Measurements from ENCODE around the gene BRINP2.

BRINP2 gene

DNA sequence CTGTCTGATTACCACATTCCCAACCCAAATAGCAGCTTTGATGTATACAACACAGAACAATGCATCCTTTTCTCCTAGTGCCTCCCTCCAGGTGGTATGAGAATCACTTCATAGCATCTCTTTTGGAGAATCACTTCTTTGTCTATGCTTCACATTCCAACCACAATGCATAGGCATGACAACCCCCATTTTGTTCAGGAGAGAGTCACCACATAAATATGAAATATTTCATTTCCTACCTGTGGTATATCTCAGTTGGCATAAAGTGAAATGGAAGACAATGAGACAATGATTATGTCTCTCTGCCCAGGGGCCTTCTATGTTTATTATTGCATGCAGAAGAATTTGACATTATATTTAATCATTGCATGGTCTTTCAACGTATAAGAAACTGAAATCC lies 112.2 kb downstream of the BRINP2 start:
- H3K36me3 ChIP-seq: no peaks in the 10 kb centered on the region
- H3K27me3 ChIP-seq: no peaks in the 10 kb centered on the region
- no peak overlapping the region for H3K27ac ChIP-seq
- no peaks in the 10 kb centered on the region for H3K4me1 ChIP-seq (ENCODE audit: control insufficient read depth in 1 of 2, insufficient read depth in 1 of 2, low read depth in 1 of 2, low read length in 1 of 2)
- H3K4me3 ChIP-seq (ENCODE audit: low read depth in 1 of 2, low read length in 1 of 2): no peak overlapping the region
- TF ChIP-seq, protein P1, sequence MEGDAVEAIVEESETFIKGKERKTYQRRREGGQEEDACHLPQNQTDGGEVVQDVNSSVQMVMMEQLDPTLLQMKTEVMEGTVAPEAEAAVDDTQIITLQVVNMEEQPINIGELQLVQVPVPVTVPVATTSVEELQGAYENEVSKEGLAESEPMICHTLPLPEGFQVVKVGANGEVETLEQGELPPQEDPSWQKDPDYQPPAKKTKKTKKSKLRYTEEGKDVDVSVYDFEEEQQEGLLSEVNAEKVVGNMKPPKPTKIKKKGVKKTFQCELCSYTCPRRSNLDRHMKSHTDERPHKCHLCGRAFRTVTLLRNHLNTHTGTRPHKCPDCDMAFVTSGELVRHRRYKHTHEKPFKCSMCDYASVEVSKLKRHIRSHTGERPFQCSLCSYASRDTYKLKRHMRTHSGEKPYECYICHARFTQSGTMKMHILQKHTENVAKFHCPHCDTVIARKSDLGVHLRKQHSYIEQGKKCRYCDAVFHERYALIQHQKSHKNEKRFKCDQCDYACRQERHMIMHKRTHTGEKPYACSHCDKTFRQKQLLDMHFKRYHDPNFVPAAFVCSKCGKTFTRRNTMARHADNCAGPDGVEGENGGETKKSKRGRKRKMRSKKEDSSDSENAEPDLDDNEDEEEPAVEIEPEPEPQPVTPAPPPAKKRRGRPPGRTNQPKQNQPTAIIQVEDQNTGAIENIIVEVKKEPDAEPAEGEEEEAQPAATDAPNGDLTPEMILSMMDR (IDR thresholded peaks at IDR 0.05): no peak
- H3K9me3 ChIP-seq: no peaks in the 10 kb centered on the region

GRCh38 chr1:177283380-177283779 lies 112.6 kb downstream of the BRINP2 start:
- Histone ChIP-seq H3K27ac (no peak overlapping the region), H3K27me3 (no peaks in the 10 kb centered on the region), H3K36me3 (no peaks in the 10 kb centered on the region), H3K9me3 (no peaks in the 10 kb centered on the region), H3K4me1 (ENCODE audit: control insufficient read depth in 1 of 2, insufficient read depth in 1 of 2, low read depth in 1 of 2, low read length in 1 of 2) (no peaks in the 10 kb centered on the region), H3K4me3 (ENCODE audit: low read depth in 1 of 2, low read length in 1 of 2) (no peak overlapping the region)
- TF ChIP-seq, protein P1 (IDR thresholded peaks at IDR 0.05): no peak

DNA sequence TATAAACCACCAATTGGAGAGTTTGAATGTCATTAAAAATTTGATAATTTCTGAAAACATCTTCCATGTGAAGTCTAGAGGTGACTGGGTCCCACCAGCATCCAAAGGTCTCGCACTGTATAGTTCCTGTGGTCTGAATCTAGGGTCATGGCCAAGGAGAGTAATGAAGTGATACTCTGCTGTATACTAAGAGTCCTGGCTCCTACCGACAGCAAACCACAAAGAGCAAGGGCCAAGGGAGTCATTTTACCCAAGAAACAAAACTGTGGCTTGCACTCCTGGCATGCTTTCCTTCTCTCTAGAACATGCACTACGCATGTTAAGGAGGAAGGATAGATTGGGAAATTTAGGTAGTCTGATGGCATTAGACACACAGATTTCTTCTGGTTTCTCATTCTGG lies 115.6 kb downstream of the BRINP2 start:
- no peaks in the 10 kb centered on the region for H3K9me3 ChIP-seq
- no peaks in the 10 kb centered on the region for H3K4me1 ChIP-seq (ENCODE audit: control insufficient read depth in 1 of 2, insufficient read depth in 1 of 2, low read depth in 1 of 2, low read length in 1 of 2)
- TF ChIP-seq, protein P1 (IDR thresholded peaks at IDR 0.05): no peak
- no peaks in the 10 kb centered on the region for H3K36me3 ChIP-seq
- H3K27me3 ChIP-seq: no peaks in the 10 kb centered on the region
- H3K4me3 ChIP-seq (ENCODE audit: low read depth in 1 of 2, low read length in 1 of 2): no peak overlapping the region
- H3K27ac ChIP-seq: no peak overlapping the region

- Histone ChIP-seq H3K4me1 (ENCODE audit: control insufficient read depth in 1 of 2, insufficient read depth in 1 of 2, low read depth in 1 of 2, low read length in 1 of 2) (no peaks in the 10 kb centered on the region), H3K9me3 (no peaks in the 10 kb centered on the region), H3K4me3 (ENCODE audit: low read depth in 1 of 2, low read length in 1 of 2) (no peak overlapping the region), H3K27me3 (no peaks in the 10 kb centered on the region), H3K27ac (no peak overlapping the region), H3K36me3 (no peaks in the 10 kb centered on the region)
- TF ChIP-seq, protein P1 (IDR thresholded peaks at IDR 0.05): no peak
These were observed 116.5 kb downstream of the BRINP2 start for GRCh38 chr1:177287270-177287669.

DNA sequence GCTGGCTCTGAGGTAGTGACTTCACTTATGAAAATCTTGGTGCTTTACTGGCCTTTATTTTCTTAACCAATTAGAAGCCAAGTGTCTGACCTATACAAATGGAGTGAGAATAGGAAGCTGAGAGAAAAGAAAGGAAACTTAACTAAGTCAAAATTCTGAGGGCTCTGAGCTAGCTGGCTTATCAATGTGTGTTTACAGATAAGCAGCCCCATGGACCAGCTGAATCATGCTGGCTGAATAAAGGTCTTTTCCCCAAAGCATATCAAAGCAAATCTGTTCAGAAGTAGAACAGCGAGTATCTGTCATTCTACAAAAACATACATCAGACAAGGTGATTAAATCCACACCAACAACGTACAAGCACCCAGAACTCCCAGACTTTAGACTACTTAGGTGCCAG lies 117.2 kb downstream of the BRINP2 start:
- Histone ChIP-seq H3K4me3 (ENCODE audit: low read depth in 1 of 2, low read length in 1 of 2) (no peak overlapping the region), H3K36me3 (no peaks in the 10 kb centered on the region), H3K9me3 (no peaks in the 10 kb centered on the region), H3K27ac (no peak overlapping the region), H3K4me1 (ENCODE audit: control insufficient read depth in 1 of 2, insufficient read depth in 1 of 2, low read depth in 1 of 2, low read length in 1 of 2) (no peaks in the 10 kb centered on the region), H3K27me3 (no peaks in the 10 kb centered on the region)
- TF ChIP-seq, protein P1 (IDR thresholded peaks at IDR 0.05): no peak

GRCh38 chr1:177289532-177289931 lies 118.8 kb downstream of the BRINP2 start:
- Histone ChIP-seq H3K27me3 (no peaks in the 10 kb centered on the region), H3K9me3 (no peaks in the 10 kb centered on the region), H3K4me1 (ENCODE audit: control insufficient read depth in 1 of 2, insufficient read depth in 1 of 2, low read depth in 1 of 2, low read length in 1 of 2) (no peaks in the 10 kb centered on the region), H3K27ac (no peak overlapping the region), H3K36me3 (no peaks in the 10 kb centered on the region), H3K4me3 (ENCODE audit: low read depth in 1 of 2, low read length in 1 of 2) (no peak overlapping the region)
- TF ChIP-seq, protein P1 (IDR thresholded peaks at IDR 0.05): no peak
